Endodermal cell (in vitro differentiated cells): Measurements from ENCODE around the gene DUSP6. TPM values are rescaled to one million over a fixed set of nuclear protein-coding genes. Genes with fewer than 3 reads are reported as not detected.
A peak's percentile ranks its signal among the peaks of the same experiment; 100 is the strongest.

ENCODE experiments used
- DNase-seq: peaks from one replicate; pipeline ENCODE4 v3.0.0-alpha.2; 2017
- H3K27ac ChIP-seq: 2 replicates; pipeline ENCODE4 v1.5.1; 2013; ENCODE audit warnings: mild to moderate bottlenecking, low read depth, low read length, moderate library complexity
- H3K27me3 ChIP-seq: 2 replicates; pipeline ENCODE4 v1.6.1; 2013; ENCODE audit warnings: mild to moderate bottlenecking, low read length, moderate library complexity; ENCODE audit not compliant: insufficient read depth, control insufficient read depth, poor library complexity, severe bottlenecking
- H3K36me3 ChIP-seq: 2 replicates; pipeline ENCODE4 v1.7.0; 2013; ENCODE audit warnings: mild to moderate bottlenecking, low read length, moderate library complexity; ENCODE audit not compliant: control insufficient read depth, insufficient read depth
- H3K4me1 ChIP-seq: one replicate; pipeline ENCODE4 v1.7.0; 2013; ENCODE audit warnings: low read length; ENCODE audit not compliant: control insufficient read depth, insufficient read depth
- H3K4me3 ChIP-seq: 2 replicates; pipeline ENCODE4 v1.5.1; 2013; ENCODE audit warnings: mild to moderate bottlenecking, low read length, moderate library complexity
- H3K9ac ChIP-seq: 2 replicates; pipeline ENCODE4 v1.6.1; 2013; ENCODE audit warnings: mild to moderate bottlenecking, low read length, moderate library complexity; ENCODE audit not compliant: poor library complexity, severe bottlenecking; ENCODE audit errors: extremely low read depth
- H3K9me3 ChIP-seq: 2 replicates; pipeline ENCODE4 v1.6.1; 2013; ENCODE audit warnings: mild to moderate bottlenecking, low read length, moderate library complexity; ENCODE audit not compliant: control insufficient read depth
- H3K27ac Mint-ChIP-seq: 2 replicates; pipeline ENCODE4 v1.8.0; 2020; ENCODE audit warnings: mixed read lengths
- H3K27me3 Mint-ChIP-seq: 2 replicates; pipeline ENCODE4 v1.8.0; 2021; ENCODE audit warnings: mild to moderate bottlenecking, mixed read lengths; ENCODE audit not compliant: insufficient read depth
- H3K36me3 Mint-ChIP-seq: 2 replicates; pipeline ENCODE4 v1.8.0; 2020; ENCODE audit warnings: low read depth, mixed read lengths
- H3K4me1 Mint-ChIP-seq: 2 replicates; pipeline ENCODE4 v1.8.0; 2020; ENCODE audit warnings: mixed read lengths
- H3K4me3 Mint-ChIP-seq: 2 replicates; pipeline ENCODE4 v1.8.0; 2020; ENCODE audit warnings: mild to moderate bottlenecking, moderate library complexity, mixed read lengths
- H3K9me3 Mint-ChIP-seq: 2 replicates; pipeline ENCODE4 v1.8.0; 2020; ENCODE audit warnings: mild to moderate bottlenecking, mixed read lengths
- WGBS, 2 experiments: methylation state at CpG; one replicate each; pipeline versions ENCODE4 v1.1.5 to v1.1.7; 2013; ENCODE audit warnings: missing lambda C conversion rate in 2 of 2, mixed read lengths in 1 of 2; ENCODE audit not compliant: insufficient coverage in 1 of 2, insufficient read length in 1 of 2; 5-methylcytosine and 5-hydroxymethylcytosine counted together
- total RNA-seq, 2 donors: library from RNA; stranded (reverse); fragmentation: NEBNext Ultra II Directional in 1 of 2; extraction: Animal tissue kit (Norgen Biotek cat#: 25700) in 1 of 2; gene quantifications; 2 replicates in 1 of 2; 3 replicates in 1 of 2; pipeline ENCODE4 v1.2.1, GENCODE V29; 2021
- TF ChIP-seq, protein P1 (sequence below): fragments of 200-600 bp; sonication (generic); conservative IDR thresholded peaks from 2 replicates; pipeline ENCODE4 v1.5.0; 2021; ENCODE audit warnings: antibody characterized with exemption, mild to moderate bottlenecking

Gene DUSP6
- total RNA-seq, 2 donors from 2014 or later = 85.9 to 123 TPM

DNA sequence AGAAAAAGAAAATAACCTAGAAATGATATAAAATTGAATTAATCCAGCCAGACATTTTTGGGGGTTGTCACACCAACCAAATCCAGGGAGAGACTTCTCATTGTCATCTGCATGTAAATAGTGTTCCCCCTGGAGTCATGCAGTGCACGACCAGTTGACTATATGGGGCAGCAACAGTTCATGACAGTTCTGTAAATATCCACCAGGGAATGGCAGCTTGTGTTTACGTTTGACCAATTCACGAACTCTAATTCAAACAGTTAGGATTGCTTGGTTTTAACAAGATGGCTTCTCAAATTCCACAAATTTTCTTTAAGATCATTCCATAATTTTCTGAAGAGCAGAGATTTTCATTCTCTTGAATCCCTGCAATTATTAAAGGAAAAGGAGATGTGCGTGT is 43.4 kb upstream of the DUSP6 start:
- H3K4me1 Mint-ChIP-seq = peaks cover 3% of the 10 kb centered on the region
- no peaks in the 10 kb centered on the region for H3K36me3 Mint-ChIP-seq
- Histone ChIP-seq H3K4me3 (no peak overlapping the region), H3K4me1 (no peaks in the 10 kb centered on the region), H3K9ac (no peak overlapping the region), H3K27me3 (no peaks in the 10 kb centered on the region), H3K36me3 (no peaks in the 10 kb centered on the region), H3K27ac (no peak overlapping the region), H3K9me3 (no peaks in the 10 kb centered on the region)
- H3K9me3 Mint-ChIP-seq = no peaks in the 10 kb centered on the region
- H3K4me3 Mint-ChIP-seq = no peak overlapping the region
- DNase-seq = peak; percentile 45
- H3K27ac Mint-ChIP-seq = no peak overlapping the region
- no peaks in the 10 kb centered on the region for H3K27me3 Mint-ChIP-seq
- 81 to 88% methylated on average over 4 of the region's 4 CpGs for WGBS, 2 experiments
- TF ChIP-seq, protein P1, sequence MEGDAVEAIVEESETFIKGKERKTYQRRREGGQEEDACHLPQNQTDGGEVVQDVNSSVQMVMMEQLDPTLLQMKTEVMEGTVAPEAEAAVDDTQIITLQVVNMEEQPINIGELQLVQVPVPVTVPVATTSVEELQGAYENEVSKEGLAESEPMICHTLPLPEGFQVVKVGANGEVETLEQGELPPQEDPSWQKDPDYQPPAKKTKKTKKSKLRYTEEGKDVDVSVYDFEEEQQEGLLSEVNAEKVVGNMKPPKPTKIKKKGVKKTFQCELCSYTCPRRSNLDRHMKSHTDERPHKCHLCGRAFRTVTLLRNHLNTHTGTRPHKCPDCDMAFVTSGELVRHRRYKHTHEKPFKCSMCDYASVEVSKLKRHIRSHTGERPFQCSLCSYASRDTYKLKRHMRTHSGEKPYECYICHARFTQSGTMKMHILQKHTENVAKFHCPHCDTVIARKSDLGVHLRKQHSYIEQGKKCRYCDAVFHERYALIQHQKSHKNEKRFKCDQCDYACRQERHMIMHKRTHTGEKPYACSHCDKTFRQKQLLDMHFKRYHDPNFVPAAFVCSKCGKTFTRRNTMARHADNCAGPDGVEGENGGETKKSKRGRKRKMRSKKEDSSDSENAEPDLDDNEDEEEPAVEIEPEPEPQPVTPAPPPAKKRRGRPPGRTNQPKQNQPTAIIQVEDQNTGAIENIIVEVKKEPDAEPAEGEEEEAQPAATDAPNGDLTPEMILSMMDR = peak; percentile 42

DNA sequence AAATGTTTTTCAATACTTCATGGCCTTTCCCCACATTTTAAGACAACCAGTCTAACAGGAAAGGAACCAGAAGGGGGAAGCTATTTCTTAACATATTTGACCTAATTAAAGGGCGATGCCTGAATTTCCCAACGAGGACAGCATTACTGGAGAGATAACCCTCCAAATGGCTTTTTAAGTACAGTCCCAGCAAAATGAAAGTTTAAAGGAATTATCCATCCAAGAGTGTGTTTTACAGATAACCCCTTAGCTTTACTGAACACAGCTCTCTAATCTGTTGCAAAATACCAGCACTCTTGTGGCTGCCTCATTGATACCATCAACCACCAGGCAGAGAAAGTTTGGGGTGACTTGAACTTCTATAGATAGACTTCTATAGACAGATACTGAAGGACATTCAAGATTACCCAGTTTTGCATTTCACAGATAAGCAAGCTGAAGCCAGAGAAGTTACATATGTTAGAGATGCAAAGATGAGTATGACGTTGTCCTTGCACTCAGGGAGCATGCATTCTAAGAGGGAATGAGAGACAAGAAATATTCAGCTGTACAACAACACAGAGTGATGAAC is 41.3 kb upstream of the DUSP6 start:
- no peaks in the 10 kb centered on the region for H3K27me3 ChIP-seq
- Mint-ChIP-seq H3K4me1 (peaks cover 3% of the 10 kb centered on the region), H3K27me3 (no peaks in the 10 kb centered on the region), H3K9me3 (no peaks in the 10 kb centered on the region), H3K27ac (no peak overlapping the region), H3K36me3 (no peaks in the 10 kb centered on the region), H3K4me3 (no peak overlapping the region)
- DNase-seq = no peak
- H3K9me3 ChIP-seq = no peaks in the 10 kb centered on the region
- 95 to 100% methylated on average over 1 to 3 of the region's 3 CpGs for WGBS, 2 experiments
- TF ChIP-seq, protein P1 = no peak
- H3K4me3 ChIP-seq = no peak overlapping the region
- no peaks in the 10 kb centered on the region for H3K4me1 ChIP-seq
- no peaks in the 10 kb centered on the region for H3K36me3 ChIP-seq
- H3K9ac ChIP-seq = no peak overlapping the region
- no peak overlapping the region for H3K27ac ChIP-seq

DNA sequence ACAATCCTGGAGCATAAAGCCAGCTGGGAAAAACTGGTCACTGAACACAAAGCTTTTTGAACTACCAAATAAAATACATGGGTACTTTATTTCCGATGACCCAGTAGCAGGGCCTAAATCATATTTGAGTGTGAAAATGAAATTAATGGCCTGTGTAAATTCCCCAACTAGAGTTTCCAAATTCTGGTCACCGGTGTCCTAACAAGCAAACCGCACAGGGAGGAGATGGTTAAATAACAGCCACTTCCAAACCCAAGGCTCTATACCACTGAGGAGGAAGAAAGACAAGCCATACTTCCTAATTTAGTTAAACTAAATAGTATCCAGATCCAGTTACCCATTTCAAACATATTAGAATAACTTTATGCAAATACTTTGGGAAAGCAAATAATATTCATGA is 40.1 kb upstream of the DUSP6 start:
- Mint-ChIP-seq H3K4me1 (peaks cover 3% of the 10 kb centered on the region), H3K4me3 (no peak overlapping the region), H3K9me3 (no peaks in the 10 kb centered on the region), H3K27ac (no peak overlapping the region), H3K27me3 (no peaks in the 10 kb centered on the region), H3K36me3 (no peaks in the 10 kb centered on the region)
- H3K9me3 ChIP-seq = no peaks in the 10 kb centered on the region
- no peak overlapping the region for H3K9ac ChIP-seq
- no peaks in the 10 kb centered on the region for H3K36me3 ChIP-seq
- 92% methylated on average over 3 of the region's 3 CpGs; no CpG with 5 or more reads in 1 of the 2 experiments for WGBS, 2 experiments
- DNase-seq = no peak
- no peak overlapping the region for H3K4me3 ChIP-seq
- H3K27me3 ChIP-seq = no peaks in the 10 kb centered on the region
- TF ChIP-seq, protein P1 = no peak
- no peaks in the 10 kb centered on the region for H3K4me1 ChIP-seq
- no peak overlapping the region for H3K27ac ChIP-seq
